B cell (primary cell): ENCODE results near the gene ATRNL1.

Experiments
- CTCF ChIP-seq: fragments of 200-600 bp; IDR thresholded peaks from one replicate; pipeline ENCODE4 v1.8.0; 2022; ENCODE audit warnings: antibody characterized with exemption, mild to moderate bottlenecking
- EZH2 ChIP-seq: IDR thresholded peaks from 2 replicates; pipeline ENCODE4 v1.6.1; 2012; ENCODE audit warnings: borderline replicate concordance, low read depth, mild to moderate bottlenecking, moderate library complexity, low read length; ENCODE audit not compliant: insufficient read depth, poor library complexity, severe bottlenecking

DNA sequence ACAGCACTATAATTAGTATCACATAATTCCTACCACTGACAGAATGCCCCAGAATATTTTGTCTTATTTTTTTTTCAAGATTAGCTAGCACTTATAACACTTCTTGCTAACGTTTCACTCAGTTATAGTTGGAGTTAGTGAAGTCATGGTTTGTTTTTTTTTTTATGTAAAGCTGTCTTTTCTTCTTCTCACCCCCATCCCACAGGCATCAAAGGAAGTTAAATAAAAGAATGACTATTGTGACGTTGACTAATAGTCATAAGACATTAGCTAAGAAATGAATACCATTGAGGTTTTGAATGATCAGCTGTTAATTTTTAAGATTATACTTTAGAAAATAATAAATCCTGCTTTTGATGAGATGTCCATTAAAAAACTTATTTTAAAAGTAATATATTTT lies 681.6 kb downstream of the ATRNL1 start:
- TF ChIP-seq CTCF (no peak), EZH2 (no peak)
